Measurements from ENCODE around the gene SCN1A.

DNA sequence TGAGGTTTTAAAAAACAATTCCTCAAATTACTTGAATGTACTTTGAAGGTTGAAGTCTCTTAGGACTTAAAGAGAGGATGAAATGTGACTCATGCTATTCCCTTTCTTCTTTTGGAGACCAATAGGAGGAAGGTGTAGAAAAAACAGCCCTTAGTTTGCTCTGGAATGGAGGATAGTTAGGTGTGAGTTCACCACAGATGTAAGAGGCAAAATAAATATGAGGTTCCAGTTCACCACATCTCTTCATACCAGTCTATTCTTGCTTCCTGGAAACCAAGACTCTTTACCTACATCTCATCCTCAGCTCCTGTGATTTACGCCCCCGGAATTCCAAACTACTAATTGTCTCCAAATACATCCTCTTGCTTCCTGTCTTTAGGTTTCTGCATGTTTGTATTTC is 96.8 kb downstream of the SCN1A start:
- TF ChIP-seq, protein P1, sequence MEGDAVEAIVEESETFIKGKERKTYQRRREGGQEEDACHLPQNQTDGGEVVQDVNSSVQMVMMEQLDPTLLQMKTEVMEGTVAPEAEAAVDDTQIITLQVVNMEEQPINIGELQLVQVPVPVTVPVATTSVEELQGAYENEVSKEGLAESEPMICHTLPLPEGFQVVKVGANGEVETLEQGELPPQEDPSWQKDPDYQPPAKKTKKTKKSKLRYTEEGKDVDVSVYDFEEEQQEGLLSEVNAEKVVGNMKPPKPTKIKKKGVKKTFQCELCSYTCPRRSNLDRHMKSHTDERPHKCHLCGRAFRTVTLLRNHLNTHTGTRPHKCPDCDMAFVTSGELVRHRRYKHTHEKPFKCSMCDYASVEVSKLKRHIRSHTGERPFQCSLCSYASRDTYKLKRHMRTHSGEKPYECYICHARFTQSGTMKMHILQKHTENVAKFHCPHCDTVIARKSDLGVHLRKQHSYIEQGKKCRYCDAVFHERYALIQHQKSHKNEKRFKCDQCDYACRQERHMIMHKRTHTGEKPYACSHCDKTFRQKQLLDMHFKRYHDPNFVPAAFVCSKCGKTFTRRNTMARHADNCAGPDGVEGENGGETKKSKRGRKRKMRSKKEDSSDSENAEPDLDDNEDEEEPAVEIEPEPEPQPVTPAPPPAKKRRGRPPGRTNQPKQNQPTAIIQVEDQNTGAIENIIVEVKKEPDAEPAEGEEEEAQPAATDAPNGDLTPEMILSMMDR (IDR thresholded peaks at IDR 0.05) = no peak
- no peak for TF ChIP-seq POLR2AphosphoS5 (IDR thresholded peaks at IDR 0.05; ENCODE audit: low read depth, low read length)
